Colonic mucosa (tissue), 4 donors: ENCODE data around the gene CX3CL1. TPM values are rescaled to one million over a fixed set of nuclear protein-coding genes. Genes with fewer than 3 reads are reported as not detected.

Experiments used
- DNase-seq: peaks from one replicate; pipeline ENCODE4 v3.0.0-alpha.2; 2020
- H3K27ac ChIP-seq: fragments of 200-600 bp; one replicate; pipeline ENCODE4 v1.8.0; 2021
- H3K27me3 ChIP-seq: fragments of 200-600 bp; one replicate; pipeline ENCODE4 v1.8.0; 2021
- H3K36me3 ChIP-seq: fragments of 200-600 bp; one replicate; pipeline ENCODE4 v1.8.0; 2021
- H3K4me1 ChIP-seq: fragments of 200-600 bp; one replicate; pipeline ENCODE4 v1.8.0; 2021; ENCODE audit warnings: mild to moderate bottlenecking
- H3K4me3 ChIP-seq: fragments of 200-600 bp; one replicate; pipeline ENCODE4 v1.8.0; 2021
- H3K9ac ChIP-seq, 2 donors: one replicate each; pipeline ENCODE4 v1.7.0; 2013; ENCODE audit warnings: control low read depth in 2 of 2, low read depth in 2 of 2, low read length in 2 of 2
- H3K9me3 ChIP-seq: fragments of 200-600 bp; one replicate; pipeline ENCODE4 v1.8.0; 2021
- intact Hi-C: fragments of 100-400 bp; cut with DNase I; formaldehyde crosslinking; loops from one replicate; pipeline ENCODE4 v1.14.1; 2022
- total RNA-seq, 2 donors: library from RNA; stranded (reverse); fragmentation: NEBNext Ultra II Directional in 1 of 2; extraction: Animal tissue kit (Norgen Biotek cat#: 25700) in 1 of 2; gene quantifications; one replicate each; pipeline ENCODE4 v1.2.1, GENCODE V29; 2021
- TF ChIP-seq, protein P1 (sequence below): fragments of 200-600 bp; IDR thresholded peaks from one replicate; pipeline ENCODE4 v1.8.0; 2022; ENCODE audit warnings: antibody characterized with exemption, mild to moderate bottlenecking
- donor health status: healthy.
- donor health status: DM: no; HTN: no; CAD: no.
- donor health status: DM: no; HTN: no; CAD: no.

Gene CX3CL1
- total RNA-seq, 2 donors from 2014 or later, result 1.8 to 4.6 TPM

DNA sequence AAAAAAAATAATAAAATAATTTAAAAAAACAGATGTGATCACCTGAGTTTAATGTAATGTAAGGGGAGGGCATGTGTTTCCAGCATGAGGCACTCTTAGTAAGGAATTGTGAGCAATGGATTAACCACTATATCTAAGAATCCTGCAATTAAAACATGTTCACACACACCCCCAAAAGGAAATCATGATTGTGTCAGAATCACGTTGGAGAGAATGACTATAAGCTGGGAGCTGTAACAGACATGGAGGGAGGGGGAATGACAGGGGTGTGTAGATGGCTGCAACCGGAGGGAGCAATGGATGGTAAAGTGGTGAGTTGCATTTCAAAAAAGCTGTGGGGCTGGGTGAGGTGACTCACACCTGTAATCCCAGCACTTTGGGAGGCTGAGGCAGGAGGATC lies 27.3 kb upstream of the CX3CL1 start:
- H3K4me3 ChIP-seq, result no peak overlapping the region
- H3K36me3 ChIP-seq, result no peaks in the 10 kb centered on the region
- H3K4me1 ChIP-seq, result peaks cover 8% of the 10 kb centered on the region
- intact Hi-C loops, result no loop called here
- no peaks in the 10 kb centered on the region for H3K27me3 ChIP-seq
- DNase-seq, result no peak
- TF ChIP-seq, protein P1, sequence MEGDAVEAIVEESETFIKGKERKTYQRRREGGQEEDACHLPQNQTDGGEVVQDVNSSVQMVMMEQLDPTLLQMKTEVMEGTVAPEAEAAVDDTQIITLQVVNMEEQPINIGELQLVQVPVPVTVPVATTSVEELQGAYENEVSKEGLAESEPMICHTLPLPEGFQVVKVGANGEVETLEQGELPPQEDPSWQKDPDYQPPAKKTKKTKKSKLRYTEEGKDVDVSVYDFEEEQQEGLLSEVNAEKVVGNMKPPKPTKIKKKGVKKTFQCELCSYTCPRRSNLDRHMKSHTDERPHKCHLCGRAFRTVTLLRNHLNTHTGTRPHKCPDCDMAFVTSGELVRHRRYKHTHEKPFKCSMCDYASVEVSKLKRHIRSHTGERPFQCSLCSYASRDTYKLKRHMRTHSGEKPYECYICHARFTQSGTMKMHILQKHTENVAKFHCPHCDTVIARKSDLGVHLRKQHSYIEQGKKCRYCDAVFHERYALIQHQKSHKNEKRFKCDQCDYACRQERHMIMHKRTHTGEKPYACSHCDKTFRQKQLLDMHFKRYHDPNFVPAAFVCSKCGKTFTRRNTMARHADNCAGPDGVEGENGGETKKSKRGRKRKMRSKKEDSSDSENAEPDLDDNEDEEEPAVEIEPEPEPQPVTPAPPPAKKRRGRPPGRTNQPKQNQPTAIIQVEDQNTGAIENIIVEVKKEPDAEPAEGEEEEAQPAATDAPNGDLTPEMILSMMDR, result no peak
- no peak overlapping the region for H3K9ac ChIP-seq
- no peak overlapping the region for H3K27ac ChIP-seq
- H3K9me3 ChIP-seq, result no peaks in the 10 kb centered on the region

DNA sequence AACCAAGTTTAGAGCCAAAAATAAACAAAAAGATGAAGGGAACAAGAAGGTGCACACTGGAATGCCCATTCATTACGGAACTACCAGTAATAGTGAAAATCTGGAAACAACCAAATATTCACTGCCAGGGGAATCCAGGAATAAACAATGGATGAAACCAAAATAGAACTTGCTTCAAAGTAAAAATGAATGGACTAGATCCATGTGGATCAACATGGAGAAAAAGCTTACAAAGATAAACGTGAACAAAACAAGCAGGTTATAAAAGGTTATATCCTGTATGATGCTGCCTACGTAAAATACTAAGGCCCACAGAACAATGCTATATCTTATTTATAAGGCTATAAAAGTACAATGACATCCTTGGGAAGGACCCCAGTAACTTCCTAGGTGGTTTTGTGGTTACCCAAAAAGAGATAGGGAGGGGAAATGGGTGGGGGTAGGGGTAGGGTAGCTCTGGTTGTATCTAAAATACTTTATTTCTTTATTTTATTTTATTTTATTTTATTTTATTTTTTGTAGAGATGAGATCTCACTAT lies 26.6 kb upstream of the CX3CL1 start:
- TF ChIP-seq, protein P1, result no peak
- intact Hi-C loops, result no loop called here
- Histone ChIP-seq H3K9me3 (no peaks in the 10 kb centered on the region), H3K9ac (no peak overlapping the region), H3K4me1 (peaks cover 8% of the 10 kb centered on the region), H3K27me3 (no peaks in the 10 kb centered on the region), H3K36me3 (no peaks in the 10 kb centered on the region), H3K27ac (no peak overlapping the region), H3K4me3 (no peak overlapping the region)
- no peak for DNase-seq

DNA sequence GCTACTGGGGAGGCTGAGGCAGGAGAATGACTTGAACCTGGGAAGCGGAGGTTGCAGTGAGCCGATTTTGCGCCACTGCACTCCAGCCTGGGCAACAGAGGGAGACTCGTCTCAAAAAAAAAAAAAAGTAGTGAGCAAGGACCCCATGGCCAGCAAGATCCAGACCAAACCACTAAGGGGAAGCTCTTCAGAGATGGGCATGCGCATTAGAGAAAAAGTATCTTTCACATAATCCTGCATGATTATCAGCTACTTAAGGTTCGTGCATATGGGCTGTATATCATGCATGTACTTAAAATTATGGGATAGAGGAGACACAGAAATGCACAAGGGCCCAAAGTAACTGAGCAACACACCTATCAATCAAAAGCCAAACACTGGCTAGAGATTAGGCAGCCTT lies 24.4 kb upstream of the CX3CL1 start:
- no peak overlapping the region for H3K27ac ChIP-seq
- no peaks in the 10 kb centered on the region for H3K27me3 ChIP-seq
- H3K4me3 ChIP-seq, result no peak overlapping the region
- H3K9ac ChIP-seq, result no peak overlapping the region
- no peaks in the 10 kb centered on the region for H3K9me3 ChIP-seq
- no peak for DNase-seq
- TF ChIP-seq, protein P1, result no peak
- H3K4me1 ChIP-seq, result no peaks in the 10 kb centered on the region
- intact Hi-C loops, result no loop called here
- no peaks in the 10 kb centered on the region for H3K36me3 ChIP-seq

DNA sequence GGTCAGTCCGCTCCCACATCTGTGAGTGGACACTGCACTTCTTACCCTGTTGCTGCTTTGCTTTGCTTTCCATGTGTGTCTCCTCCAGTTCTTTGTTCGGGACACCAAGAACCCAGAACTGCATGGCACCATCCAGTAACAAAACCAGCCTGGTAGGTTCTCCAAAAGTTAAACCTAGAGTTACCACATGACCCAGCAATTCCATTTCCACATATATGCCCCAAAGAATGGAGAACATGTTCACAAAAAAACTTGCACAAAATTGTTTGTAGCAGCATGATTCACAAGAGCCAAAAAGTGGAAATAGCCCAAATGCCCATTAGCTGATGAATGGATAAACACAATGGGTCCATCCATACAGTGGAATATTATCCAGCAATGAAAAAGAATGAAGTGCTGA lies 24.0 kb upstream of the CX3CL1 start:
- H3K4me1 ChIP-seq, result no peaks in the 10 kb centered on the region
- no peaks in the 10 kb centered on the region for H3K27me3 ChIP-seq
- DNase-seq, result no peak
- no peak overlapping the region for H3K4me3 ChIP-seq
- H3K36me3 ChIP-seq, result no peaks in the 10 kb centered on the region
- intact Hi-C loops, result no loop called here
- no peaks in the 10 kb centered on the region for H3K9me3 ChIP-seq
- no peak overlapping the region for H3K9ac ChIP-seq
- no peak overlapping the region for H3K27ac ChIP-seq
- TF ChIP-seq, protein P1, result no peak

DNA sequence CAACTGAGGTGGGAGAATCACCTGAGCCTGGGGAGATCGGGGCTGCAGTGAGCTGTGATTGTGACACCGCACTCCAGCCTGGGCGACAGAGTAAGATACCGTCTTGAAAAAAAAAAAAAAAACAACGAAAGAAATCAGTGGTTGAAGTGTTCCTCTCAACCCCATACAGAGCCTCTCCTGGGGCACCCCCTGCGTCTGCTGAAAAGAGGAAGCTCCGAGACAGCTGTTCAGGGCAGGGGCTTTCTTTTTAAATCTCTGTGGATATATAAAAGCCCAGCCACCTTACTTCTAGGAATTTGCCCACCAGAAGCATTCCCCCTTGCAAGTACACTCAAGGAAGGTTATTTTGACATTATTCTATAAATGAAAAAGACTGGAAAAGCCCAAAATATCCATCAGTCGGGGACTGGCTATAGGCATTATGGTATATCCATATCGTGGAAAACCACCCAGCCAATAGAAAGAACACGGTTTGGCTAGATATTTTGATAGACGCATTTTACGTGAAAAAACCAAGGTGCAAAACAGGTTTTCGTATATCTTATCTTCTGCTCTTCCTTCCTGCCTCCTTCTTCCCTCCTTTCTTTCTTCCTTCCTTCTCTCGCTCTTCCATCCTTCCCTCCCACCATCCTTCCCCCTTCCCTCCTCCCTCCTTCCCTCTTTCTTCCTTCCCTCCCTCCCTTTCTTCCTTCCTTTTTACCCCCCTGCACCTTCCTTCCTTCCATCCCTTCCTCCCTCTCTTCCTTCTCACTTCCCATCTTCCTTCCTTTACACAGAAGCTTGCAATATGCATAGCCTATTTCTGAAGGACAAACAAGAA lies 22.9 kb upstream of the CX3CL1 start:
- no peak overlapping the region for H3K9ac ChIP-seq
- no peak for DNase-seq
- H3K36me3 ChIP-seq, result no peaks in the 10 kb centered on the region
- TF ChIP-seq, protein P1, result no peak
- no peaks in the 10 kb centered on the region for H3K4me1 ChIP-seq
- H3K4me3 ChIP-seq, result no peak overlapping the region
- H3K9me3 ChIP-seq, result no peaks in the 10 kb centered on the region
- intact Hi-C loops, result no loop called here
- no peak overlapping the region for H3K27ac ChIP-seq
- H3K27me3 ChIP-seq, result no peaks in the 10 kb centered on the region
